HepG2 (cell line): ENCODE measurements around the gene SLC41A3. TPM values are rescaled to one million over a fixed set of nuclear protein-coding genes. Genes with fewer than 3 reads are reported as not detected.

Source experiments
- ATAC-seq: fragments of 200-7000 bp; cut with Tn5 transposase; 3 replicates; pipeline ENCODE4 v1.9.1; 2020; ENCODE audit warnings: mild to moderate bottlenecking, moderate library complexity
- BruUV-seq: library from RNA; stranded (reverse); fragments of 400-500 nt; replicated peaks from 2 replicates; lab custom pipeline; 2021; lab: Mats Ljungman, UMichigan
- CTCF ChIA-PET: fragments of 300-600 bp; formaldehyde crosslinking; extraction: SDS; loops from one replicate; lab custom pipeline; 2021; ENCODE audit warnings: low total read pairs, inconsistent platforms, low intra/inter-chr PET ratio; lab: Yijun Ruan, JAX
- POLR2A ChIA-PET: fragments of 350-600 bp; sonication (Branson Sonifier 250); formaldehyde crosslinking; loops from one replicate; lab custom pipeline; 2020; ENCODE audit warnings: antibody characterized with exemption, inconsistent platforms; lab: Yijun Ruan, JAX
- DNase-seq: peaks from one replicate; pipeline ENCODE4 v3.0.0-alpha.2; 2015; ENCODE audit warnings: low spot score
- FAIRE-seq: peaks from 3 replicates; lab custom pipeline; 2011; peaks lifted over from hg19 to GRCh38; lab: Jason Lieb, UNC
- H2AFZ ChIP-seq: one replicate; pipeline ENCODE4 v1.6.1; 2011; ENCODE audit warnings: low read length, inconsistent platforms
- H3K27ac ChIP-seq: fragments of 300-600 bp; 3 replicates; pipeline ENCODE4 v1.8.0; 2011; ENCODE audit warnings: mixed run types, mild to moderate bottlenecking, mixed read lengths, low read length, inconsistent platforms; ENCODE audit not compliant: insufficient read depth; ENCODE audit errors: extremely low read length
- H3K27me3 ChIP-seq, 2 experiments: fragments of 200-600 bp in 1 of 2; 2 replicates in 1 of 2; 3 replicates in 1 of 2; pipeline versions ENCODE4 v1.6.0 to v1.8.0; 2011; ENCODE audit warnings: low read length in 2 of 2, mild to moderate bottlenecking in 2 of 2, moderate library complexity in 2 of 2, inconsistent platforms in 1 of 2; ENCODE audit not compliant: insufficient read depth in 2 of 2, control insufficient read depth in 1 of 2
- H3K36me3 ChIP-seq, 2 experiments: fragments of 200-600 bp in 1 of 2; replicated peaks in 1 of 2; 2 replicates in 1 of 2; 3 replicates in 1 of 2; pipeline versions ENCODE4 v1.5.1 to v1.8.0; 2011; ENCODE audit warnings: low read length in 2 of 2, inconsistent platforms in 1 of 2; ENCODE audit not compliant: insufficient read depth in 2 of 2, control insufficient read depth in 1 of 2
- H3K4me1 ChIP-seq: 2 replicates; pipeline ENCODE4 v1.5.1; 2012; ENCODE audit warnings: low read length, inconsistent platforms; ENCODE audit not compliant: insufficient read depth
- H3K4me2 ChIP-seq: 2 replicates; pipeline ENCODE4 v1.6.0; 2011; ENCODE audit warnings: low read depth, low read length, inconsistent platforms
- H3K4me3 ChIP-seq, 3 experiments: fragments of 200-600 bp in 1 of 3; sonication (generic), shearing (Covaris generic) in 1 of 3; replicated peaks in 1 of 3; 2 replicates each; pipeline ENCODE4 v1.5.1; 2011 to 2016; ENCODE audit warnings: low read length in 3 of 3, inconsistent platforms in 2 of 3, low read depth in 2 of 3, mild to moderate bottlenecking in 2 of 3, control low read depth in 1 of 3, mixed read lengths in 1 of 3; ENCODE audit not compliant: insufficient read depth in 1 of 3
- H3K79me2 ChIP-seq: one replicate; pipeline ENCODE4 v1.6.1; 2011; ENCODE audit warnings: low read length, inconsistent platforms; ENCODE audit not compliant: insufficient read depth
- H3K9ac ChIP-seq: 2 replicates; pipeline ENCODE4 v1.6.0; 2011; ENCODE audit warnings: mild to moderate bottlenecking, low read depth, low read length, inconsistent platforms; ENCODE audit not compliant: insufficient read depth
- H3K9me3 ChIP-seq: 2 replicates; pipeline ENCODE4 v1.5.1; 2012; ENCODE audit warnings: mild to moderate bottlenecking, low read length
- H4K20me1 ChIP-seq: 2 replicates; pipeline ENCODE4 v1.6.0; 2011; ENCODE audit warnings: inconsistent platforms, mild to moderate bottlenecking, low read length, moderate library complexity; ENCODE audit not compliant: insufficient read depth
- ARID5B ChIP-seq: IDR thresholded peaks from 2 replicates; pipeline ENCODE4 v1.4.0; 2020; ENCODE audit warnings: mild to moderate bottlenecking, missing genetic modification reagents
- DMAP1 ChIP-seq: IDR thresholded peaks from 2 replicates; pipeline ENCODE4 v1.6.1; 2016
- FOSL2 ChIP-seq: sonication (generic); formaldehyde crosslinking; IDR thresholded peaks from 2 replicates; pipeline ENCODE4 v1.4.0; 2020; ENCODE audit warnings: missing genetic modification reagents
- HIVEP1 ChIP-seq: sonication (generic); formaldehyde crosslinking; IDR thresholded peaks from 2 replicates; pipeline ENCODE4 v1.4.0; 2020; ENCODE audit warnings: mild to moderate bottlenecking, missing genetic modification reagents
- HNF4A ChIP-seq: sonication (generic); formaldehyde crosslinking; IDR thresholded peaks from 2 replicates; pipeline ENCODE4 v1.4.0; 2020; ENCODE audit warnings: missing genetic modification reagents
- MAFK ChIP-seq, 2 experiments: IDR thresholded peaks in 1 of 2; conservative IDR thresholded peaks in 1 of 2; 2 replicates each; pipeline ENCODE4 v1.6.1; 2011; ENCODE audit warnings: improper control_type of control experiment in 2 of 2, low read length in 2 of 2
- NFE2 ChIP-seq: sonication (generic); formaldehyde crosslinking; IDR thresholded peaks from 2 replicates; pipeline ENCODE4 v1.4.0; 2020; ENCODE audit warnings: missing genetic modification reagents
- NFE2L2 ChIP-seq: fragments of 150-350 bp; IDR thresholded peaks from 2 replicates; pipeline ENCODE4 v1.6.1; 2014; ENCODE audit warnings: low read length
- POGZ ChIP-seq: sonication (generic); formaldehyde crosslinking; IDR thresholded peaks from 2 replicates; pipeline ENCODE4 v1.4.0; 2020; ENCODE audit warnings: mild to moderate bottlenecking, missing genetic modification reagents
- RARG ChIP-seq: sonication (generic); formaldehyde crosslinking; IDR thresholded peaks from 2 replicates; pipeline ENCODE4 v1.4.0; 2020; ENCODE audit warnings: low read depth, mild to moderate bottlenecking, missing genetic modification reagents
- REXO4 ChIP-seq: sonication (generic); formaldehyde crosslinking; IDR thresholded peaks from 2 replicates; pipeline ENCODE4 v1.8.0; 2022; ENCODE audit warnings: missing genetic modification reagents, mild to moderate bottlenecking, borderline replicate concordance
- ZBTB7A ChIP-seq: sonication (generic); formaldehyde crosslinking; IDR thresholded peaks from 2 replicates; pipeline ENCODE4 v1.8.0; 2022; ENCODE audit warnings: mild to moderate bottlenecking, missing genetic modification reagents
- ZMYM3 ChIP-seq: sonication (generic); formaldehyde crosslinking; IDR thresholded peaks from 2 replicates; pipeline ENCODE4 v1.5.1; 2020; ENCODE audit warnings: mild to moderate bottlenecking, missing genetic modification reagents
- ZNF12 ChIP-seq: sonication (generic); formaldehyde crosslinking; IDR thresholded peaks from 2 replicates; pipeline ENCODE4 v1.5.0; 2020; ENCODE audit warnings: missing genetic modification reagents
- ZNF17 ChIP-seq: sonication (generic); formaldehyde crosslinking; IDR thresholded peaks from 2 replicates; pipeline ENCODE4 v1.5.0; 2020; ENCODE audit warnings: mild to moderate bottlenecking, missing genetic modification reagents
- ZNF362 ChIP-seq: sonication (generic); formaldehyde crosslinking; IDR thresholded peaks from 2 replicates; pipeline ENCODE4 v1.4.0; 2020; ENCODE audit warnings: missing genetic modification reagents, mild to moderate bottlenecking, borderline replicate concordance
- ZNF451 ChIP-seq: sonication (generic); formaldehyde crosslinking; IDR thresholded peaks from 2 replicates; pipeline ENCODE4 v1.5.0; 2020; ENCODE audit warnings: mild to moderate bottlenecking, missing genetic modification reagents
- ZNF460 ChIP-seq: sonication (generic); formaldehyde crosslinking; IDR thresholded peaks from 2 replicates; pipeline ENCODE4 v1.5.1; 2020; ENCODE audit warnings: missing genetic modification reagents, mild to moderate bottlenecking, borderline replicate concordance
- ZNF572 ChIP-seq: sonication (generic); formaldehyde crosslinking; IDR thresholded peaks from 2 replicates; pipeline ENCODE4 v1.5.1; 2020; ENCODE audit warnings: mild to moderate bottlenecking, missing genetic modification reagents
- WGBS: methylation state at CpG from one replicate; pipeline ENCODE4 v1.1.6; 2017; ENCODE audit warnings: low lambda C conversion rate; 5-methylcytosine and 5-hydroxymethylcytosine counted together
- in situ Hi-C: cut with HindIII; loops from 2 replicates; pipeline ENCODE4 v1.10.0; 2017; ENCODE audit warnings: low pct_unique_long_range_greater_than_20kb; ENCODE audit not compliant: extremely low pct_ligation_motif_present
- intact Hi-C: fragments of 100-400 bp; cut with micrococcal nuclease; formaldehyde crosslinking; loops from one replicate; pipeline ENCODE4 v1.10.0; 2022; ENCODE audit not compliant: unreplicated experiment
- polyA plus RNA-seq, 8 experiments: library from polyadenylated mRNA; depleted of rRNA in 3 of 8; stranded (reverse) in 7 of 8; unstranded in 1 of 8; fragments of >200 nt; fragmentation: Illumina TruSeq in 4 of 8; extraction: Trizol in 4 of 8; gene quantifications; 2 replicates each; pipeline versions ENCODE4 v1.2.1 to v1.2.3, GENCODE V29; 2011 to 2016; ENCODE audit warnings: low read depth in 4 of 8, missing spikeins in 1 of 8, mixed read lengths in 1 of 8; ENCODE audit not compliant: insufficient read depth in 1 of 8
- total RNA-seq, 5 experiments: library from RNA; depleted of rRNA; stranded (reverse); fragments of >200 nt; fragmentation: Illumina TruSeq; extraction: Trizol; gene quantifications; 2 replicates each; pipeline ENCODE4 v1.2.3, GENCODE V29; 2016; ENCODE audit warnings: low read depth in 1 of 5

Gene SLC41A3
- total and polyA plus RNA-seq, 2 of the 13 experiments (the other 11 are each of a cell fraction or from before 2014, with no cell fraction given): 26.0 to 71.1 TPM

GRCh38 chr3:126049289-126050049 is 34.5 kb downstream of the SLC41A3 start:
- Histone ChIP-seq H3K79me2 (no peaks in the 10 kb centered on the region), H2AFZ (no peak overlapping the region), H3K4me2 (no peak overlapping the region), H3K27ac (peak overlapping the region; percentile 30), H4K20me1 (no peaks in the 10 kb centered on the region), H3K4me3 (no peak overlapping the region), H3K27me3 (no peaks in the 10 kb centered on the region), H3K4me1 (peaks cover 28% of the 10 kb centered on the region), H3K9ac (no peak overlapping the region), H3K9me3 (no peaks in the 10 kb centered on the region), H3K36me3 (no peaks in the 10 kb centered on the region)
- in situ Hi-C loops (no loop called here), intact Hi-C loops (loop anchor here (10.0 kb wide), 1 partner anchor 55 kb away; no protein-coding TSS in a partner anchor)
- ChIA-PET POLR2A (no interaction called here), CTCF (no interaction called here)
- BruUV-seq: no TSS peak
- no peak for TF ChIP-seq ZBTB7A (CRISPR knock-in tag)
- TF ChIP-seq MAFK (conservative IDR thresholded peaks at IDR 0.05 in 1 of 2, IDR thresholded peaks at IDR 0.05 in 1 of 2; ENCODE audit: low read length in 2 of 2): peak; percentile 22 to 23; a peak in 1 of 4 replicates
- peak; percentile 87 for TF ChIP-seq ZNF12 (CRISPR knock-in tag)
- TF ChIP-seq ZNF17 (CRISPR knock-in tag): no peak
- TF ChIP-seq RARG (CRISPR knock-in tag): no peak
- 0 out of 2 replicates have a peak, but pooled peaks have one; percentile 17 for TF ChIP-seq FOSL2 (CRISPR knock-in tag)
- peak; percentile 29; the same call in 1 of the 2 replicates for TF ChIP-seq ZMYM3 (CRISPR knock-in tag)
- TF ChIP-seq ZNF572 (CRISPR knock-in tag): no peak
- no peak for TF ChIP-seq HIVEP1 (CRISPR knock-in tag)
- peak; percentile 60; the same call in 1 of the 2 replicates for TF ChIP-seq ZNF362 (CRISPR knock-in tag)
- peak; percentile 90 for TF ChIP-seq NFE2L2
- no peak for TF ChIP-seq ZNF451
- no peak for TF ChIP-seq POGZ (CRISPR knock-in tag)
- peak; percentile 46; the same call in 1 of the 2 replicates for TF ChIP-seq ZNF460 (CRISPR knock-in tag)
- TF ChIP-seq ARID5B (CRISPR knock-in tag): peak; percentile 41; the same call in 1 of the 2 replicates
- TF ChIP-seq DMAP1 (CRISPR knock-in tag): no peak
- peak; percentile 54; the same call in 1 of the 2 replicates for TF ChIP-seq NFE2 (CRISPR knock-in tag)
- no peak for TF ChIP-seq REXO4 (CRISPR knock-in tag)
- TF ChIP-seq HNF4A (CRISPR knock-in tag): 0 out of 2 replicates have a peak, but pooled peaks have one; percentile 16
- DNase-seq (peak; percentile 21), FAIRE-seq (no peak), ATAC-seq (peak; percentile 25; the same call in 1 of the 3 replicates)
- WGBS: 74% methylated on average over 5 of the region's 5 CpGs
